Keratinocyte (primary cell): ENCODE results near the gene ANKRD7. TPM values are rescaled to one million over a fixed set of nuclear protein-coding genes. Genes with fewer than 3 reads are reported as not detected.

Experiments used
- DNase-seq: peaks from one replicate; pipeline ENCODE4 v3.0.0-alpha.2; 2011; ENCODE audit warnings: low read depth, missing footprints, low spot score
- FAIRE-seq: peaks from 2 replicates; lab custom pipeline; 2011; peaks lifted over from hg19 to GRCh38; lab: Jason Lieb, UNC
- H2AFZ ChIP-seq: 2 replicates; pipeline ENCODE4 v1.6.0; 2012; ENCODE audit warnings: low read length, control low read depth, inconsistent platforms; ENCODE audit not compliant: control insufficient read depth
- H3K27ac ChIP-seq: 2 replicates; pipeline ENCODE4 v1.5.1; 2011; ENCODE audit warnings: low read length; ENCODE audit not compliant: control insufficient read depth, insufficient read depth
- H3K27me3 ChIP-seq: 3 replicates; pipeline ENCODE4 v1.6.0; 2011; ENCODE audit warnings: low read length; ENCODE audit not compliant: control insufficient read depth, insufficient read depth; ENCODE audit errors: extremely low read depth
- H3K36me3 ChIP-seq, 2 experiments: 2 replicates in 1 of 2; 3 replicates in 1 of 2; pipeline ENCODE4 v1.5.1; 2011; ENCODE audit warnings: low read length in 2 of 2, mild to moderate bottlenecking in 1 of 2; ENCODE audit not compliant: control insufficient read depth in 2 of 2, insufficient read depth in 2 of 2; ENCODE audit errors: extremely low read depth in 1 of 2
- H3K4me1 ChIP-seq: 3 replicates; pipeline ENCODE4 v1.5.1; 2011; ENCODE audit warnings: low read length; ENCODE audit not compliant: control insufficient read depth, insufficient read depth; ENCODE audit errors: extremely low read depth
- H3K4me2 ChIP-seq: 3 replicates; pipeline ENCODE4 v1.6.0; 2011; ENCODE audit warnings: low read depth, low read length; ENCODE audit not compliant: control insufficient read depth, insufficient read depth; ENCODE audit errors: extremely low read depth
- H3K4me3 ChIP-seq, 3 experiments: fragments of 200-600 bp in 1 of 3; sonication (generic) in 1 of 3; 2 replicates in 2 of 3; 3 replicates in 1 of 3; pipeline ENCODE4 v1.5.1; 2011 to 2016; ENCODE audit warnings: low read length in 3 of 3, mild to moderate bottlenecking in 3 of 3, control low read depth in 2 of 3, inconsistent platforms in 1 of 3, low read depth in 1 of 3, mixed read lengths in 1 of 3, mixed run types in 1 of 3, moderate library complexity in 1 of 3; ENCODE audit not compliant: control insufficient read depth in 2 of 3, insufficient read depth in 2 of 3; ENCODE audit errors: extremely low read depth in 1 of 3
- H3K79me2 ChIP-seq: 2 replicates; pipeline ENCODE4 v1.6.0; 2012; ENCODE audit warnings: low read length; ENCODE audit not compliant: control insufficient read depth, insufficient read depth
- H3K9ac ChIP-seq: 3 replicates; pipeline ENCODE4 v1.6.0; 2011; ENCODE audit warnings: low read length; ENCODE audit not compliant: control insufficient read depth, insufficient read depth; ENCODE audit errors: extremely low read depth
- H3K9me1 ChIP-seq: 3 replicates; pipeline ENCODE4 v1.6.0; 2011; ENCODE audit warnings: low read length; ENCODE audit not compliant: control insufficient read depth, insufficient read depth; ENCODE audit errors: extremely low read depth
- H3K9me3 ChIP-seq: 2 replicates; pipeline ENCODE4 v1.5.1; 2012; ENCODE audit warnings: low read depth, low read length; ENCODE audit not compliant: control insufficient read depth
- H4K20me1 ChIP-seq: 3 replicates; pipeline ENCODE4 v1.6.0; 2011; ENCODE audit warnings: low read length; ENCODE audit not compliant: control insufficient read depth, insufficient read depth; ENCODE audit errors: extremely low read depth
- CTCF ChIP-seq, 3 experiments: IDR thresholded peaks in 1 of 3; conservative IDR thresholded peaks in 1 of 3; optimal IDR thresholded peaks in 1 of 3; 2 replicates in 2 of 3; 3 replicates in 1 of 3; pipeline versions ENCODE3 to v1.5.1; 2011; ENCODE audit warnings: low read length in 3 of 3, mild to moderate bottlenecking in 3 of 3, moderate library complexity in 2 of 3, control low read depth in 1 of 3, inconsistent platforms in 1 of 3; ENCODE audit not compliant: insufficient read depth in 2 of 3; ENCODE audit errors: extremely low read depth in 1 of 3
- EZH2 ChIP-seq: IDR thresholded peaks from one replicate; pipeline ENCODE4 v1.6.1; 2012; ENCODE audit warnings: inconsistent platforms, mild to moderate bottlenecking, low read length, moderate library complexity
- dilution Hi-C: fragments of 300-500 bp; cut with MboI; formaldehyde crosslinking; loops from one replicate; pipeline ENCODE4 v1.7.0; 2020; ENCODE audit warnings: low sequenced_read_pairs; ENCODE audit not compliant: extremely low pct_ligation_motif_present
- polyA plus RNA-seq, 5 experiments: library from polyadenylated mRNA; depleted of rRNA in 3 of 5; stranded (reverse) in 3 of 5; stranded (forward) in 1 of 5; unstranded in 1 of 5; fragments of >200 nt; gene quantifications; 1 replicate in 1 of 5; 2 replicates in 3 of 5; 3 replicates in 1 of 5; pipeline versions ENCODE4 v1.2.1 to v1.2.3, GENCODE V29; 2011 to 2012; ENCODE audit warnings: missing spikeins in 2 of 5, low read depth in 1 of 5, low replicate concordance in 1 of 5

The ANKRD7 gene
- polyA plus RNA-seq, 1 donor (not counting 4 experiments of a cell fraction or from before 2014, with no cell fraction given) = 0.26 TPM

- Histone ChIP-seq H3K4me1 (peaks cover 6% of the 10 kb centered on the region), H3K9me3 (no peaks in the 10 kb centered on the region), H3K9ac (peak overlapping the region; percentile 66), H3K27ac (peak overlapping the region; percentile 13), H3K79me2 (no peaks in the 10 kb centered on the region), H4K20me1 (no peaks in the 10 kb centered on the region), H3K4me2 (peak overlapping the region; percentile 82), H3K4me3 (peak overlapping the region; percentile 36 to 75 (median 61)), H3K9me1 (no peaks in the 10 kb centered on the region), H3K36me3 (no peaks in the 10 kb centered on the region), H3K27me3 (no peaks in the 10 kb centered on the region), H2AFZ (peak overlapping the region; percentile 96)
- dilution Hi-C loops = no loop called here
- TF ChIP-seq CTCF (optimal IDR thresholded peaks at IDR 0.05 in 1 of 3, IDR thresholded peaks at IDR 0.05 in 1 of 3, conservative IDR thresholded peaks at IDR 0.05 in 1 of 3; ENCODE audit: extremely low read depth in 1 of 3, insufficient read depth in 2 of 3, low read length in 3 of 3) = no peak
- TF ChIP-seq EZH2 = no peak
- peak; percentile 78 for FAIRE-seq
- peak; percentile 21 for DNase-seq
These were observed 10.3 kb upstream of the ANKRD7 start for GRCh38 chr7:118214051-118214832.

- H3K27ac ChIP-seq = no peak overlapping the region
- peak overlapping the region; percentile 96 for H2AFZ ChIP-seq
These were observed 9.7 kb upstream of the ANKRD7 start for GRCh38 chr7:118214833-118215182.

More at GRCh38 chr7:118214833-118215182, 9.7 kb upstream of the ANKRD7 start:
- Histone ChIP-seq H4K20me1 (no peaks in the 10 kb centered on the region), H3K4me1 (peaks cover 6% of the 10 kb centered on the region), H3K4me3 (peak overlapping the region; percentile 36 to 75 (median 61)), H3K9me3 (no peaks in the 10 kb centered on the region), H3K9ac (peak overlapping the region; percentile 66), H3K9me1 (no peaks in the 10 kb centered on the region), H3K4me2 (peak overlapping the region; percentile 82), H3K27me3 (no peaks in the 10 kb centered on the region), H3K36me3 (no peaks in the 10 kb centered on the region), H3K79me2 (no peaks in the 10 kb centered on the region)
- TF ChIP-seq CTCF (optimal IDR thresholded peaks at IDR 0.05 in 1 of 3, IDR thresholded peaks at IDR 0.05 in 1 of 3, conservative IDR thresholded peaks at IDR 0.05 in 1 of 3; ENCODE audit: extremely low read depth in 1 of 3, insufficient read depth in 2 of 3, low read length in 3 of 3) (no peak), EZH2 (no peak)
- FAIRE-seq = no peak
- no peak for DNase-seq
- dilution Hi-C loops = no loop called here
